GM18519 (cell line): ENCODE data around the gene S100A7A.

Experiments
- ATAC-seq: cut with Tn5 transposase; IDR thresholded peaks from one replicate; pipeline ENCODE4 v1.9.1; 2021; ENCODE audit warnings: mild to moderate bottlenecking, moderate library complexity; ENCODE audit not compliant: unreplicated experiment, low FRiP score

S100A7A gene

GRCh38 chr1:153415850-153416570 lies at the start of gene S100A7A:
S100A7A (plus strand) TSS chr1:153416520; CDS start chr1:153418083, 1,563 bp downstream.
- no peak for ATAC-seq

- no peak for ATAC-seq
Measured at GRCh38 chr1:153367090-153367489, 49.2 kb upstream of the S100A7A start.

- ATAC-seq: no peak
Measured at GRCh38 chr1:153368495-153368894, 47.8 kb upstream of the S100A7A start.

- no peak for ATAC-seq
Measured at GRCh38 chr1:153370146-153370545, 46.2 kb upstream of the S100A7A start.

GRCh38 chr1:153371231-153371630 lies 45.1 kb upstream of the S100A7A start:
- no peak for ATAC-seq

- no peak for ATAC-seq
Measured at GRCh38 chr1:153372571-153372970, 43.7 kb upstream of the S100A7A start.

- ATAC-seq: no peak
Measured at GRCh38 chr1:153374071-153374470, 42.2 kb upstream of the S100A7A start.

GRCh38 chr1:153375511-153375910 lies 40.8 kb upstream of the S100A7A start, which contains the start of gene S100A12:
S100A12 (minus strand) TSS chr1:153375621; CDS start chr1:153374592, 1,029 bp downstream.
- no peak for ATAC-seq

GRCh38 chr1:153379591-153379990 lies 36.7 kb upstream of the S100A7A start:
- ATAC-seq: no peak

GRCh38 chr1:153380711-153381110 lies 35.6 kb upstream of the S100A7A start:
- no peak for ATAC-seq

GRCh38 chr1:153384958-153385580 lies 31.3 kb upstream of the S100A7A start:
- no peak for ATAC-seq

GRCh38 chr1:153386500-153386901 lies 29.8 kb upstream of the S100A7A start:
- ATAC-seq: no peak

- ATAC-seq: no peak
Measured at GRCh38 chr1:153387001-153387400, 29.3 kb upstream of the S100A7A start.

GRCh38 chr1:153387785-153388184 lies 28.5 kb upstream of the S100A7A start:
- no peak for ATAC-seq

GRCh38 chr1:153389401-153389800 lies 26.9 kb upstream of the S100A7A start:
- ATAC-seq: no peak

- no peak for ATAC-seq
Measured at GRCh38 chr1:153389973-153390879, 26.1 kb upstream of the S100A7A start.

- no peak for ATAC-seq
Measured at GRCh38 chr1:153390938-153391710, 25.2 kb upstream of the S100A7A start, which contains the start of gene S100A8. S100A8 (minus strand) TSS chr1:153391073; CDS start chr1:153390535, 538 bp downstream.

- ATAC-seq: no peak
Measured at GRCh38 chr1:153392258-153392657, 24.1 kb upstream of the S100A7A start.

- ATAC-seq: no peak
Measured at GRCh38 chr1:153392822-153393221, 23.5 kb upstream of the S100A7A start.

- ATAC-seq: no peak
Measured at GRCh38 chr1:153393926-153394325, 22.4 kb upstream of the S100A7A start.
